ENCODE data around the gene UBE2E2. TPM values are rescaled to one million over a fixed set of nuclear protein-coding genes. Genes with fewer than 3 reads are reported as not detected.

The UBE2E2 gene
- total and polyA plus RNA-seq, 2 of the 13 experiments (the other 11 are each of a cell fraction or from before 2014, with no cell fraction given): 0.77 to 1.5 TPM

GRCh38 chr3:23193831-23194230, 9.3 kb upstream of the UBE2E2 start:
- ATAC-seq (no peak), DNase-seq (ENCODE audit: low spot score) (no peak), FAIRE-seq (no peak)
- H3K9ac ChIP-seq (ENCODE audit: insufficient read depth, low read depth, low read length): no peak overlapping the region
- CTCF ChIA-PET (ENCODE audit: low intra/inter-chr PET ratio, low total read pairs): no interaction called here
- H3K4me2 ChIP-seq (ENCODE audit: low read depth, low read length): no peak overlapping the region
- POLR2A ChIA-PET: no interaction called here
- no TSS peak for BruUV-seq (replicated peaks)
- no peaks in the 10 kb centered on the region for H3K4me1 ChIP-seq (ENCODE audit: insufficient read depth, low read length)
- intact Hi-C loops (cut with micrococcal nuclease; ENCODE audit: unreplicated experiment): no loop called here
- H3K4me3 ChIP-seq (replicated peaks in 1 of 3; ENCODE audit: insufficient read depth in 1 of 3, low read depth in 2 of 3, low read length in 3 of 3): no peak overlapping the region
- H3K79me2 ChIP-seq (ENCODE audit: insufficient read depth, low read length): no peaks in the 10 kb centered on the region
- no peaks in the 10 kb centered on the region for H3K9me3 ChIP-seq (ENCODE audit: low read length)
- H3K27ac ChIP-seq (ENCODE audit: extremely low read length, insufficient read depth, low read length): no peak overlapping the region
- no peaks in the 10 kb centered on the region for H3K36me3 ChIP-seq (replicated peaks in 1 of 2; ENCODE audit: control insufficient read depth in 1 of 2, insufficient read depth in 2 of 2, low read length in 2 of 2)
- 55% methylated on average over 3 of the region's 3 CpGs for WGBS (ENCODE audit: low lambda C conversion rate)
- no peaks in the 10 kb centered on the region; a peak in 1 of 5 replicates for H3K27me3 ChIP-seq (ENCODE audit: control insufficient read depth in 1 of 2, insufficient read depth in 2 of 2, low read length in 2 of 2)
- in situ Hi-C loops (cut with HindIII; ENCODE audit: extremely low pct_ligation_motif_present, low pct_unique_long_range_greater_than_20kb): no loop called here
- H4K20me1 ChIP-seq (ENCODE audit: insufficient read depth, low read length): no peaks in the 10 kb centered on the region
- no peak overlapping the region for H2AFZ ChIP-seq (ENCODE audit: low read length)
- TF ChIP-seq, protein P1, sequence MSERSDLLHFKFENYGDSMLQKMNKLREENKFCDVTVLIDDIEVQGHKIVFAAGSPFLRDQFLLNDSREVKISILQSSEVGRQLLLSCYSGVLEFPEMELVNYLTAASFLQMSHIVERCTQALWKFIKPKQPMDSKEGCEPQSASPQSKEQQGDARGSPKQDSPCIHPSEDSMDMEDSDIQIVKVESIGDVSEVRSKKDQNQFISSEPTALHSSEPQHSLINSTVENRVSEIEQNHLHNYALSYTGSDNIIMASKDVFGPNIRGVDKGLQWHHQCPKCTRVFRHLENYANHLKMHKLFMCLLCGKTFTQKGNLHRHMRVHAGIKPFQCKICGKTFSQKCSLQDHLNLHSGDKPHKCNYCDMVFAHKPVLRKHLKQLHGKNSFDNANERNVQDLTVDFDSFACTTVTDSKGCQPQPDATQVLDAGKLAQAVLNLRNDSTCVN (CRISPR knock-in tag; IDR thresholded peaks at IDR 0.05; ENCODE audit: borderline replicate concordance): no peak
- TF ChIP-seq BRD4 (CRISPR knock-in tag; IDR thresholded peaks at IDR 0.05) (no peak), ZNF687 (CRISPR knock-in tag; IDR thresholded peaks at IDR 0.05) (no peak), IRF9 (CRISPR knock-in tag; IDR thresholded peaks at IDR 0.05; ENCODE audit: borderline replicate concordance) (no peak), ZBTB49 (CRISPR knock-in tag; IDR thresholded peaks at IDR 0.05; ENCODE audit: borderline replicate concordance) (no peak), NFKB2 (CRISPR knock-in tag; IDR thresholded peaks at IDR 0.05; ENCODE audit: borderline replicate concordance) (no peak), HMG20A (CRISPR knock-in tag; IDR thresholded peaks at IDR 0.05; ENCODE audit: borderline replicate concordance) (no peak), ZNF337 (CRISPR knock-in tag; IDR thresholded peaks at IDR 0.05; ENCODE audit: borderline replicate concordance, low read depth) (no peak), MYC (CRISPR knock-in tag; IDR thresholded peaks at IDR 0.05; ENCODE audit: borderline replicate concordance) (no peak), PHB2 (IDR thresholded peaks at IDR 0.05; ENCODE audit: partially characterized antibody) (no peak), MTERF4 (CRISPR knock-in tag; IDR thresholded peaks at IDR 0.05) (no peak)
- TF ChIP-seq, protein P2, sequence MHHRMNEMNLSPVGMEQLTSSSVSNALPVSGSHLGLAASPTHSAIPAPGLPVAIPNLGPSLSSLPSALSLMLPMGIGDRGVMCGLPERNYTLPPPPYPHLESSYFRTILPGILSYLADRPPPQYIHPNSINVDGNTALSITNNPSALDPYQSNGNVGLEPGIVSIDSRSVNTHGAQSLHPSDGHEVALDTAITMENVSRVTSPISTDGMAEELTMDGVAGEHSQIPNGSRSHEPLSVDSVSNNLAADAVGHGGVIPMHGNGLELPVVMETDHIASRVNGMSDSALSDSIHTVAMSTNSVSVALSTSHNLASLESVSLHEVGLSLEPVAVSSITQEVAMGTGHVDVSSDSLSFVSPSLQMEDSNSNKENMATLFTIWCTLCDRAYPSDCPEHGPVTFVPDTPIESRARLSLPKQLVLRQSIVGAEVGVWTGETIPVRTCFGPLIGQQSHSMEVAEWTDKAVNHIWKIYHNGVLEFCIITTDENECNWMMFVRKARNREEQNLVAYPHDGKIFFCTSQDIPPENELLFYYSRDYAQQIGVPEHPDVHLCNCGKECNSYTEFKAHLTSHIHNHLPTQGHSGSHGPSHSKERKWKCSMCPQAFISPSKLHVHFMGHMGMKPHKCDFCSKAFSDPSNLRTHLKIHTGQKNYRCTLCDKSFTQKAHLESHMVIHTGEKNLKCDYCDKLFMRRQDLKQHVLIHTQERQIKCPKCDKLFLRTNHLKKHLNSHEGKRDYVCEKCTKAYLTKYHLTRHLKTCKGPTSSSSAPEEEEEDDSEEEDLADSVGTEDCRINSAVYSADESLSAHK (CRISPR knock-in tag; IDR thresholded peaks at IDR 0.05; ENCODE audit: borderline replicate concordance): no peak

All from HepG2 (cell line).